Fibroblast of mammary gland (primary cell): Measurements from ENCODE around the gene PTPRD.

Source experiments
- DNase-seq: peaks from one replicate; pipeline ENCODE4 v3.0.0-alpha.2; 2010; ENCODE audit warnings: low read depth
- H3K4me3 ChIP-seq: 2 replicates; pipeline ENCODE4 v1.5.1; 2011; ENCODE audit warnings: low read depth, mild to moderate bottlenecking, low read length, moderate library complexity; ENCODE audit not compliant: control insufficient read depth
- TF ChIP-seq, protein P1 (sequence below): conservative IDR thresholded peaks from 2 replicates; pipeline ENCODE4 v1.5.1; 2011; ENCODE audit warnings: low read depth, low read length, inconsistent platforms; ENCODE audit not compliant: control insufficient read depth, insufficient read depth

Gene PTPRD

DNA sequence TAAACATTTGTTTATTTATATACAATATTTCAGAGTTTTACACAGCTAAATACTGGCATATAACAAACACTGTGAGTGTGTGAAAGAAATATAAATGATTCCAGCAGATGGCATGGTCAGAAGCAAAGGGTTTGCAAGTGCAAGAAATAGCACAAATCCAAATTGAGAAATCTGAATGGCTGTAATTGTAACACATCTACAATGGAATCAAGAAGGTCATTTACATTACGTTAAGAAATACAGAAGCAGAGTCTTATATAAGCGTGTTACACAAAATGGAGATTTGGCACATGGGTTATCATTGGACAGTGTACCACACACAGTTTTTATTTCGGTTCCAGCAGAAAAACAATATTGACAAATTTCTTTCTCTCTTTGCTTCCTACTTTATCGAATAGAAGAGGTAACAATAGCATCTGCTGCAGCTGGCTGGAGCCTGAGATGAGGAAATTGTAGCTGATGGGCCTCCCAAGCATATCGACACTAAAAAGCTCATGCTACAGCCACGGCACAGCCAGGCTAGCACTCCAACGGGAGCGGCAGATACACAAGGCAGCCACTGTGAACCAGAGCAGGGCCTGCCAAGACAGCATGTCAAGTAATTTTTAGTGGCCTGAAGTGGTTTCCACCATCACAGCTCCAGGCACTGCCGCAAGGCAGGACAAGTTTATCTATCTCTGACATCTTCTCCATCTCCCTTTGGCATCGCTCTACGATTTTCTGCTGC is 2248.6 kb downstream of the PTPRD start:
- TF ChIP-seq, protein P1, sequence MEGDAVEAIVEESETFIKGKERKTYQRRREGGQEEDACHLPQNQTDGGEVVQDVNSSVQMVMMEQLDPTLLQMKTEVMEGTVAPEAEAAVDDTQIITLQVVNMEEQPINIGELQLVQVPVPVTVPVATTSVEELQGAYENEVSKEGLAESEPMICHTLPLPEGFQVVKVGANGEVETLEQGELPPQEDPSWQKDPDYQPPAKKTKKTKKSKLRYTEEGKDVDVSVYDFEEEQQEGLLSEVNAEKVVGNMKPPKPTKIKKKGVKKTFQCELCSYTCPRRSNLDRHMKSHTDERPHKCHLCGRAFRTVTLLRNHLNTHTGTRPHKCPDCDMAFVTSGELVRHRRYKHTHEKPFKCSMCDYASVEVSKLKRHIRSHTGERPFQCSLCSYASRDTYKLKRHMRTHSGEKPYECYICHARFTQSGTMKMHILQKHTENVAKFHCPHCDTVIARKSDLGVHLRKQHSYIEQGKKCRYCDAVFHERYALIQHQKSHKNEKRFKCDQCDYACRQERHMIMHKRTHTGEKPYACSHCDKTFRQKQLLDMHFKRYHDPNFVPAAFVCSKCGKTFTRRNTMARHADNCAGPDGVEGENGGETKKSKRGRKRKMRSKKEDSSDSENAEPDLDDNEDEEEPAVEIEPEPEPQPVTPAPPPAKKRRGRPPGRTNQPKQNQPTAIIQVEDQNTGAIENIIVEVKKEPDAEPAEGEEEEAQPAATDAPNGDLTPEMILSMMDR = no peak
- no peak overlapping the region for H3K4me3 ChIP-seq
- DNase-seq = no peak

DNA sequence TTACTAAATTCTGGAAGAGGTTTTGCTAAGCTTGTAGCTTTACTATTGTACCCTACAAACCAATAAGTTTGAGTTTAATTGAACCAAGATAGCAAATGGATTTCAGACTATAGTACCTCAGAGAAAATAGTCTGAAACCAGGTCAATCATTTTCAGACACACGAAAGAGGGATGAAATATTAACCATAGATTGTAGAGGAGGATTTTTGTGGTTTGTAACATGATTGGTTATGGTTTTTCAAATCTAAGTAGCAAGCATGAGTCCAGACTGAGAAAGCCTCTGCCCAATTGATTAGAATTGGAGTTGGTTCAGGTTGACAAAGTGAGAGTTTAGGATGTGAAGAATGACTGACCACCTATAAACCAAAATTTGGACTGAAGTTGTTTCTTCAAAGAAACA is 2250.6 kb downstream of the PTPRD start:
- DNase-seq = no peak
- H3K4me3 ChIP-seq = no peak overlapping the region
- TF ChIP-seq, protein P1 = no peak

DNA sequence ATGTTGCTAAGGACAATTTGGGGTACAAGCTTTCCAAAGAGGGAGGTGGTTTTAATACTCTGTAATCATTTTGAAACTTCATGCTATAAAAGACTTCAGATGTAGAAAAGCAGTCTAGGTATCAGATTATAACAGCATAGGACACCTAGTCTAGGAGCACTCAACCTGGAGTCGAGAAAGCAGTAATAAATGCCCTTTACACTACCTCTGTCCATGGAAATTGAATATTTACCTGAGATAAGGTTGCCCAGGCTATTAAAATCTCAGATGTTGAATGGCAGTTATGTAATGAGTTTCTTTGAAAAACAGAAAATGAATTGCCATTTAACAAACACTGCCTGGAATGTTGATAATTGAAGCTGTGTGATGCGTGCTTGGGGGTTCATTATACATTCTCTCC is 2251.4 kb downstream of the PTPRD start:
- no peak overlapping the region for H3K4me3 ChIP-seq
- DNase-seq = no peak
- TF ChIP-seq, protein P1 = no peak

DNA sequence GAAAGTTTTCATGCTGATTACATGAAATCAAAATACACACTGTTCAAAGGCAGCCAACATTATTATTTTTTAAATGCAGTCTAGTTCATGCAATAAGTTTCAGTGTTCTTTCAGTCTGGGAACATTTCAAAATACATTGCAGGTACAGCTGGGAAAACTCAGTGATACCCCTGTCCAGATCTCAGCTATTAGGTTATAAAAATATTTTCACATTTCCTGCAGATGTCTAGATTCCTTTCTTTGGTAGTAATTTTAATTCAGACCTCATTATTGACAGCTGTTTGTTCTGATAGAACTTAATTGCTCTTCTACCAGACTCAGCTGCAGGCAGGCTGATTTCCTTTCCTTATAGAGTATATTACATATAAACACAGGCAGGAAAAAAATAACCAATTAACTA is 2256.4 kb downstream of the PTPRD start:
- H3K4me3 ChIP-seq = no peak overlapping the region
- DNase-seq = no peak
- TF ChIP-seq, protein P1 = no peak

DNA sequence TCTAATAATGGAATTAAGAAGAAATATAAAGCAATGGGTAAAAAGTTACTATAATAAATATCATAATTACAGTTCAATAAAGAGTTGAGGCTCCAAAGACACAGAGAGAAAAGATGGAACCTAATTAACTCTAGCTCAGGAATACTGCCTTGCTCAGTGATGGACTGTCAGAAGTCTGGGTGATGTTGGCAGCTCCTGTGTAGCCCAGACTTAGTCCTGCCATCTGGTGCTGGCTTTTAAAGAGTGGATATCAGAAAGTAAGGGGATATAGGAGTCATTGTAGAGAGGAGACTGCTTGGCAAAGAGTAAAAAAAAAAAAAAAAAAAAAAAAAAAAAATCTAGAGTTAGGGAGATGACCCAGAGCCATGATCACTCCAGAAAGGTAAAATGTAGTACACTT is 2261.4 kb downstream of the PTPRD start:
- no peak overlapping the region for H3K4me3 ChIP-seq
- TF ChIP-seq, protein P1 = no peak
- no peak for DNase-seq

DNA sequence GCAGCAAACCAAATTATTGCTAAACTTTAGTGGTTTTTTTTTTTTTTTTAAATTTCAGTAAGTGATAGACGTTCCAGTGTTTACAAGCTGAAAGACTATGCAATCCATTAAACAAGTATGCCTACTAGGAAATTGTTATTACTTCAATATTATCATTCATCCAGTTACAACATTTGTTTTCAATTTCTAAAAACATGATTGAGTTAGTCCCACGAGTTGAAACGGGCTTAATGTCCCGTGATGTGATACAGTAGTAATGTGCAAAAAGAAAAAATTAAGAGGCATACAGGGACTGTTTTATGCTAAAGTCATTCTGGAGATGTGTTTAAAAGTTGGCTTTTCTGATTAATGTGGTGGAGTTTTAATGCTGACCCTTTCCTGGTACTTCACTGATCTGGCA is 2262.9 kb downstream of the PTPRD start:
- TF ChIP-seq, protein P1 = no peak
- no peak for DNase-seq

More for the DNA sequence above, 2262.9 kb downstream of the PTPRD start:
- H3K4me3 ChIP-seq = no peak overlapping the region
